Stimulated activated CD4-positive, alpha-beta T cell treated with anti-CD3 and anti-CD28 coated beads, Interleukin-2, amount 100 ng/mL, for 24 hours (primary cell): ENCODE data around the gene GZF1.
"Not testable (repeated sequence)": the region's sequence is repeated elsewhere in the genome, so short reads cannot be mapped to it uniquely, and the experiment has no call there.

Experiments used
- DNase-seq, 2 donors: peaks; one replicate each; pipeline ENCODE4 v3.0.0-alpha.2; 2020

The GZF1 gene

DNA sequence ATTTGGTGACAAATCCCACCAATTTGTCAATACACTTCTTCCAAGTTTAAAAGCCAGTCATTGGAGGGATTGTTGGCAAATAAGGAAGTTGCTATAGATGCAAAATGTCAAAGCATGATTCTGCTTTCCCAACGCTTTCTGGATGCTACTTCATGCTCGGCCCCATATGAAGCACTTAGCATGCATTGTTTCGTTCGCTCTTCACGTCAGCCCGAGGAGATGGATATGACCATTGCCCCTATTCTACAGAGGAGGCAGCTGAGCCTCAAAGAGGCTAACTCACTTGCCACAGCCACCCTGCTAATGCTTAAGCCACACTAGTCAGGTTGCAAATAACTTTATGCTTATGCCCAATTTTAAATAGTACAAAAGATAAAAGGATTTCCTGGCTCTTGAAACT, 14.2 kb upstream of the GZF1 start:
- DNase-seq = no peak

- not testable (repeated sequence) for DNase-seq
Measured at GRCh38 chr20:23348510-23348909, 13.5 kb upstream of the GZF1 start.

DNA sequence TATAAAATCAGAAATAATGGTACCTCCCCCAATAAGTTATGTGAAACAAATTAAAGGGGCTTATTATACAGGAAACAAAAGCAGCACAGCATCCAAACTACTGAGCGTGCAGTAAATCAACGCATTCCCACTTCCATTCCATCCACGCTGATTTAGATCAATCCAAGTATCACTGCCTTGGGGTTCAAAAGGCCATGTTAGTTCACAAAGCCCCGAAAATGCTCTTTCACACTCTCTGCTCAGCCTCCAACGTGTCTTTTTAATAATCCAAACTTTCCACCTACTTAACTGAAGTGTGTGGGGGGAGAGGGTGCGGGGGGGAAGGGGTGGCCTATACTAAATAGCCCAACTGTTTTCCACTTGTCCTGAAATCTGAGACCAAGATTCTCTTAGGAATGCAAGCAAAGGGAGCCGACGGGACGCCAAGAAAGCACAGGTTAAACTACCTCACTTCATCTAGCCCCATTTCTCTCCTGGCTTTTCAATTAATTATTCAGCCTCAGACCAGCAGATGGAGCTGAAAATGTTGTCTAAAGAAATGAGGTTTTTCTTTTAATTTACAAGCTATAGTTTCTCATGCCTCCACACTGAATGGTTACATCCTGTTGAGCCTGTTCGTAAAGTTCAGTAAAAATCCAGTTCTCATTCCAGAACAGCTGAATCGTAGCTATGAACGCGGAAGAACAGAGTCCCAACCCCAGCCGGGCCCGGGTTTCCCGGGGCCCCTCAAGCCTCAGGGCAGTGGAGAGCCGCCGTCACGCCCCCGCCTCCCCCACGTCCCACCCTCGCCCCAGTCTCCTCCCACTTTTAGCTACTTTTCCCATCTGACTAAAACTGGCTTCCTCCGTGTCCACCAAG, 12.4 kb upstream of the GZF1 start:
- peak in 1 of 2 donors; percentile 72 for DNase-seq

DNA sequence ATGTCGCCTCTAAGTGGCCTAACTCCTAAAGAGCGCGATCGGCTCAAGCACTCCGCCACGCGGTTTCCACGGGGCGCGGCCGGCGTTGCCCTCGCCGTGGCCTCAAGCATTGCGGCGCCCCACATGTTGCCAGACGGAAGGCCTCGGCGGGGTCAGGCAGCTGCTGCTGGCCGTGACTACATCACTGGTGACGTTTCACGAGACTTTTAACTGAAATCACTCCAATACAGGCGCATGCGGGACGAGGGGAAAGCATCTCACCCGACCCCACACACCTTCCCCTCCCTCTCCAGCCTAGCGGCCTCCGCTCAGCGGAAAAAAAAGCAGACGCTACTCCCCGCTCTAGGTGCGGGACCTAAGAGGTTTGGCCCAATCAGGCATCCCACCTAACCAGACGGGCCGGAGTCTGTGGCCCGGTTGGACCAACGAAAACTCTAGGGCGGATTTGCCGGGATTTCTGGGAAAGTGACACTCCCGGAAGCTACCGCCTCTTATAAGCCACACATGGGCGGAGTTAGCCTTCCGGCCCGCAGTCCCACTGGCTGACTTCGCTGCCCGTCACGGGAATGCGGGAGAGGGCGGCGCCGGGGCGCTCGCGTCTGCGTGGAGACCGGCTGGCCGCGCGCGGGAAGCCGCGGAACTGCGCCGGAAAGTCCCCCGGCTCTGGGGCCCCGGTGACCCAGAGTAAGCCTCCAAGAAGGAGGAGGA, 11.6 kb upstream of the GZF1 start, which contains the start of gene NXT1:
NXT1 (plus strand) TSS at position 596 of the 708 bp plus-strand sequence. CDS start 3,251 bp downstream, outside the sequence.
- DNase-seq = peak; percentile 95 to 96

DNA sequence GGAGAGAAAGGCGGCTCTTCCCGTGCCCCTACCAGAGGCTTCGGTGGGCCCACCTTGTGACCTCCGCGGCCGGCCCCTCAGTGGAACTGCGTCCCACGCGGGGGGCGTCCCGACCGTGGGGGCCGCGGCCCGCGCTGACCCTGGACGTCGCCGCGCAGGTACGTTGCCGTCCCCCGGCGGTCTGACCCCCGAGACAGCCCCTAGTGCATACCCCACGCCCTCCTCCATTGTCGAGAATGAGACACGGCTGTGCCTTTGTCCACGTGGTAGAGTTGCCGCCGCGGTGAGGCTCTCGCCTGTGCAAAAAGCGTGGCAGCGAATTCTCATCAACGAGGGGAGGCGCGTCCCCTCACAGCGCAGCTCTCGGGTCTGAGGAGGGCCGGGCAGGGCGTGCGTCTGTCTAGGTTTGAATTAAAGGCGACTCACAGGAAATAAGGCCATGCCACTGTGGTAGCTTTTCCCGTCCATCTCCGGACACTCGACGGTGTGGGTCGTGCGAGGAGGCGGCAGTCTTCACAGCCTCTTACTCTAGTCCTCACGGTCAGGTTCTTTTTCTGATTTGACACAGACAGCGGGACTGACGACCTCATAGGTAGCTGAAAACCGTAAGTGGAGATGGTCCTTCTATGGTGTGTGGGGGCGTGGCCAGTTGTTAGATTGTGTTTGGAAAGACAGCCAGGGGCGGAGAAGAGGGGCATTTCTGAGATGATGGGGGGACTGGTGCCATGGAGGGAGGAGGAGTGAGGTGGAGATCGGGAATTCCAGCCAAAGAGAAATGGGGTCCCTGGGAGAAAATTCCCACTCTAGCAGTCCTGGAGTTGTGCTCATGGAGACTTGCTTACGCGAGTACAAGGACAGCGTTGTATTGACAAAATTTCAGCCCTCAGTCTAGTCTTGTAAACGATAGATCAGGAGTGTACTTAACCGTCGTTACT, 10.8 kb upstream of the GZF1 start:
- peak; percentile 68 to 69 for DNase-seq

GRCh38 chr20:23356203-23356602, 5.8 kb upstream of the GZF1 start:
- DNase-seq = no peak

- peak; percentile 100 for DNase-seq
Measured at GRCh38 chr20:23357767-23358562, 4.0 kb upstream of the GZF1 start.

DNA sequence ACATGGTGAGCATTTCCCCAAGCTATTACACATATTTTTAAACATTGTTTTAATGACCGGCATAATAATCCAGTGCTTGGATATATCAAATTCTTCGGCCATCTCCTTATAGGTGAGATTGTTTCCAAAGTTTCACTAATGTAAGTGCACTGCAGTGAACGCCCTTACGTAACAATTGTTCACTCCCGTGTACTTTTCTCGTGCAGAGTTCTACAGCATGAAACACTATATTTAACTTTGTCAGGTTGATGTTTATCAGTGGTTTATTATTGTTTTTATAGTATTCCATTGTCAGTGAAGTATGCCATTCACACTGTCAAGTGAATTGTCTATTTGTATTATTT, 3.4 kb upstream of the GZF1 start:
- no peak for DNase-seq

GRCh38 chr20:23358923-23359593, 2.9 kb upstream of the GZF1 start:
- DNase-seq = no peak

GRCh38 chr20:23360531-23360930, 1.5 kb upstream of the GZF1 start:
- DNase-seq = no peak

DNA sequence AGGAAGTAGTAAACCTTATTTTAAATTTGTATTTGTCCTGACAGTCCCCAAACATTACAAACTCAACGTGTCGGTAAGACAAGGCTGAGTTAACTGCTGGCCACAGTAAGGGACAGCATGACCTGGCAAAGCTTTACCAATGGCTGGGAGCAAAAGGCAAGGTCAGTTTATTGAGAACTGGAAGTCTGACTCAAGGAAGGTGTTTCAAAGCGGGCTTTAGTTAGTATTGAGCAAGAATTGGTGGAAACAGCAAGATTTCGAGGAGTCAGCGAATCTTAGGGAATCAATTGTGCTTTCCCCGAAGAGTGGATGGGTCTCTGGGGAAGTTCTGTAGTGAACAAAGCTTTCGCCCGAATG, 885 bp upstream of the GZF1 start:
- DNase-seq = no peak

- peak in 1 of 2 donors; percentile 19 for DNase-seq
Measured at GRCh38 chr20:23362392-23363256, 642 bp downstream of the GZF1 start.

GRCh38 chr20:23363257-23363649, 1.3 kb downstream of the GZF1 start:
- DNase-seq = no peak

- DNase-seq = no peak
Measured at GRCh38 chr20:23365390-23366165, 3.6 kb downstream of the GZF1 start.

DNA sequence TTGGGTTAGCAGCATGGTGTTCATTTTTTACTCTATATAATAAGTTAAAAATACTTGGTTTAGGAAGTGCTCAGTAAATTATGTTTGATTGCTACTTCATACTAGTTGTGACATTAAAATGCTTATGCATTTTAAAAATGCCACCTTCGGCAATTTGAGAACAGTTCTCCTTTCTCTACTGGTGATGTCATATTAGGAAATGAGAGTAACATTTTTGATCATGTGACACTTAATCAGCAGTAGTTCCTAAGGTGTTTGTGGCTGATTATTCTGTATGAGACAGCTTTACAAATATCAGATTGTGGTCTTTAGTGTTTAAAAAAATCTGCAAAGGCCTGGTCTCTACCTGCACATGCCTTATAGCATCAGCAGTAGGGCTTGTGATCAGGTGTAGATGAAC, 4.4 kb downstream of the GZF1 start:
- no peak for DNase-seq

GRCh38 chr20:23367770-23368169, 5.8 kb downstream of the GZF1 start:
- no peak for DNase-seq

DNA sequence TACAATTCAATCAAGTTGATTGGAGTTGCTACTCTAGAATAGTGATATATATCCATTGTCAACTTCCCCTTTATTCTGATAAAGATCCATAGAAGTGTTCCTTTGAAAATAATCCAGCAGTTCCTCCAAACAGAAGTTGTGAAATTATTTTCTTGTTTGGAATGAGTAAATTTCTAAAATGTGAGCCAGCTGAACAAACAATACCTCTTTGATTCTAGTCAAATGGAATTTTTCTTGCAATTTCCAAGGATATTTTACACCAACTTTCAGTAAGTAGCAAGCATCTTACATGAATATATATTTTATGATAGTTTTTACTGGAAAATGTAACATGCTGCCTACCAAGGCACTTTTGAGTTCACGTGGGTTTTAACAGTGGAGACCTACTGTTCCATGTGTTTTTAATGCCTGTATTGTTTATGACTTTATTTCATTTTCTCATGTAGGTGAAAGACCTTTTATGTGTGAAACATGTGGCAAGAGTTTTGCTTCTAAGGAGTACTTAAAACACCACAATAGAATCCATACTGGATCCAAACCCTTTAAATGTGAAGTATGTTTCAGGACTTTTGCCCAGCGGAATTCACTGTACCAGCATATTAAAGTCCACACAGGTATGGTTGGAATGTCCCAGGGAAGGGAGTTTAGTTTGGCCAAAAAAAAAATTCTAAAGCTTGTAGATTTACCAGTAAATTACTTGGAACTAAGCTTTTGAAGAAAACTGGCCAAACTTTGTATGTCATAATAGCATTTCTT, 6.5 kb downstream of the GZF1 start:
- no peak for DNase-seq

GRCh38 chr20:23369072-23369823, 7.3 kb downstream of the GZF1 start:
- no peak for DNase-seq
